Fibroblast of the aortic adventitia (primary cell): Measurements from ENCODE around the gene AGTPBP1. TPM values are rescaled to one million over a fixed set of nuclear protein-coding genes. Genes with fewer than 3 reads are reported as not detected.

ENCODE experiments used
- DNase-seq: peaks from one replicate; pipeline ENCODE4 v3.0.0-alpha.2; 2010; ENCODE audit warnings: low read depth
- H3K4me3 ChIP-seq: 2 replicates; pipeline ENCODE4 v1.5.1; 2011; ENCODE audit warnings: low read depth, mild to moderate bottlenecking, control low read depth, low read length, moderate library complexity
- total RNA-seq: library from RNA; depleted of rRNA; stranded (reverse); fragments of >200 nt; gene quantifications from 2 replicates; pipeline ENCODE4 v1.2.3, GENCODE V29; 2012; ENCODE audit warnings: low replicate concordance
- TF ChIP-seq, protein P1 (sequence below): IDR thresholded peaks from 2 replicates; pipeline ENCODE4 v1.5.1; 2011; ENCODE audit warnings: mild to moderate bottlenecking, low read length, control low read depth, inconsistent platforms; ENCODE audit not compliant: insufficient read depth

AGTPBP1 gene
- total RNA-seq, 1 donor: 20.3 TPM

DNA sequence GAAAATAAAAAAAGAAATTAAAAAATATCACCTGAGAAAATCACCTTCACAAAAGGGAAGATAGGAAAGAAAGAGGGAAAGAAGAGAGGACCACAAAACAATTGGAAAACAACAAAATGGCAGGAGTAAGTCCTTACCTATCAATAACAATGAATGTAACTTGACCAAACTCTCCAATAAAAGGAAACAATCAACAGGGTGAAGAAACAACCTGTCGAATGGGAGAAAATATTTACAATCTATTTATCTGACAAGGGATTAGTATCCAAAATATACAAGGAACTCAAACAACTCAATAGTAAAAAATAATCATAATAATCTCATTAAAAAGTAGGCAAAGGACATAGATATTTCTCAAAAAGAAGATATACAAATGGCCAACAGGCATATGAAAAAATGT, 135.8 kb downstream of the AGTPBP1 start:
- H3K4me3 ChIP-seq: no peak overlapping the region
- no peak for DNase-seq
- TF ChIP-seq, protein P1, sequence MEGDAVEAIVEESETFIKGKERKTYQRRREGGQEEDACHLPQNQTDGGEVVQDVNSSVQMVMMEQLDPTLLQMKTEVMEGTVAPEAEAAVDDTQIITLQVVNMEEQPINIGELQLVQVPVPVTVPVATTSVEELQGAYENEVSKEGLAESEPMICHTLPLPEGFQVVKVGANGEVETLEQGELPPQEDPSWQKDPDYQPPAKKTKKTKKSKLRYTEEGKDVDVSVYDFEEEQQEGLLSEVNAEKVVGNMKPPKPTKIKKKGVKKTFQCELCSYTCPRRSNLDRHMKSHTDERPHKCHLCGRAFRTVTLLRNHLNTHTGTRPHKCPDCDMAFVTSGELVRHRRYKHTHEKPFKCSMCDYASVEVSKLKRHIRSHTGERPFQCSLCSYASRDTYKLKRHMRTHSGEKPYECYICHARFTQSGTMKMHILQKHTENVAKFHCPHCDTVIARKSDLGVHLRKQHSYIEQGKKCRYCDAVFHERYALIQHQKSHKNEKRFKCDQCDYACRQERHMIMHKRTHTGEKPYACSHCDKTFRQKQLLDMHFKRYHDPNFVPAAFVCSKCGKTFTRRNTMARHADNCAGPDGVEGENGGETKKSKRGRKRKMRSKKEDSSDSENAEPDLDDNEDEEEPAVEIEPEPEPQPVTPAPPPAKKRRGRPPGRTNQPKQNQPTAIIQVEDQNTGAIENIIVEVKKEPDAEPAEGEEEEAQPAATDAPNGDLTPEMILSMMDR: no peak

DNA sequence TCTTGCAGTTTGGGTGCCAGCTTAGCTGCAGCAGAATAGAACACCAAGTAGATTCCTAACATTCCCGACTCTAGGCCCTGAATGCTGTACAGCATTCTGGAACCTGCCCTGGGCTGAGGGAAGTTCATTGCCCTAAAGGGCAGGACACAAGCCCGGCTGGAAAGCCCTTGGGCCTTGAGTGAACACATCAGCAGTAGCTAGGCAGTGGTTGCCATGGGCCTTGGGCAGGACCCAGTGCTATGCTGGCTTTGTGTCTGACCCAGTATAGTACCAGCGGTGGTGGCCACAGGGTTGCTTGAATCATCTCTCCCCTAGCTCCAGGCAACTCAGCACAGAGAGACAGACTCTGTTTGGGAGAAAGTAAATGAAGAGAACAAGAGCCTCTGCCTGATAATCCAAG, 137.8 kb downstream of the AGTPBP1 start:
- TF ChIP-seq, protein P1: no peak
- DNase-seq: no peak
- no peak overlapping the region for H3K4me3 ChIP-seq

DNA sequence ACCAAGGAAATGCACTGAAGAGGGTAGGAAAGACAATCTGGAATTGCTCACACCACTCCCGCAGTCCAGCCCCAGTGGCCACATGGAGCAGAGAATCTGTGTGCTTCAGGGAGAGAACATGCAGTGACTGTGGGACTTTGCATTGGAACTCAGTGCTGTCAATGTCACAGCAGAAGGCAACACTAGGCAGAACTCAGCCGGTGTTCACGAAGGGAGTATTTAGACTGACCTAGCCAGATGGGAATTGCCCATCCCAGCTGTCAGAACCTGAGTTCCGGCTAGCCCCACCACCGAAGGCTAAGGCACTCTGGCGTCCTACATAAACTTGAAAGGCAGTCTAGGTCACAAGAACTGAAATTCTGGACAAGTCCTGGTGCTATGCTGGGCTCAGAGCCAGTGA, 139.0 kb downstream of the AGTPBP1 start:
- DNase-seq: no peak
- TF ChIP-seq, protein P1: no peak
- no peak overlapping the region for H3K4me3 ChIP-seq

DNA sequence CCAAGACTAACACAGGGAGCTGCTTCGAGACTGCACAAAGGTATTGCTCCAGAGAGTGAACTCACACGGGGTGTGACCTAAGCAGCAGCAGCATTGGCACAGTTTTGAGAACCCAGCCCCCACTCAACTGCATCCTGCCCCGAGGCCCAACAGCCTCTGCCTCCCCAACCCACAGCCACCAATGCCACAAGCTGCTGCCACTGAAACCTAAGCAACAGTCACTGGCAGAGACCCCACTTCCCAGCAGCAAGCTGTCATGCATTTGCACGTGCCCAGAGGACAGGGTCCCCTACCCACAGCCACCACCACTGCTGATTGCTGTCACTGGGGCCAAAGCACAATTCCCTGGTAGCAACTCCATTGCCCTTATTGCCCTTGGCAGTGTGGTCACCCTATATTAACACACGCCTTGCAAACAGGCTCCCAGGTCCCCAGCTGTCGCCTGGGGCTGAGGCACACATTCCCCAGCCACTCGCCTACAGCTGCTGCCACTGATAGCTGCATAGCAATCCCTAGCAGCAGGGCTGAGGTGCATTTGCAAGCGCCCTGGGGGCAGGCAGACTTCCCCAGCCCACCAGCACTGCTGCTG, 141.0 kb downstream of the AGTPBP1 start:
- H3K4me3 ChIP-seq: no peak overlapping the region
- no peak for DNase-seq
- TF ChIP-seq, protein P1: no peak

DNA sequence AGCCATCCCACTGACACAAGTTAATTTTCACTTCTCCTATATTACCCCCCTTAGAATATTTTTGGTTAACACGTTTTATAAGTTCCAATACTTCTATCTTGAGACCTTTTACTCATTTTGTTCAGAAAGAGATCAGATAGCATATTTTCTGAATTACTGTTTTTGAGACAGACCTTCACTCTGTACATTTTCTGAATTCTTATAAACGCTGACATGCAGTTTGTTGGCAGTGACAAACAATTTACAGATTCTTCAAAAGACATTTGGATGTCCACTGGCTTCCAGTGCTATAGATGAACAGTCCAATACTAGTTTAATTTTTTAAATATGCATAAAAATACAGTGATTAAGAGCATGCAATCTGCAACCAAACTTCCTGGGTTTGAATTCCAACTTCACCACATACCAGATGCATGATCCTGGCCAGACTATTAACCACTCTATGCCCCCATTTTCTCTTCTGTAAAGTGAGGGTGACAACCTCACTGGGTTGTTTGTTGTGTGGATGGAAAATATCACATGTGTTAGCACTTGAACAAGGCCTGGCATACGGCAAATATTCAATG, 142.1 kb downstream of the AGTPBP1 start:
- H3K4me3 ChIP-seq: no peak overlapping the region
- no peak for DNase-seq
- TF ChIP-seq, protein P1: no peak

DNA sequence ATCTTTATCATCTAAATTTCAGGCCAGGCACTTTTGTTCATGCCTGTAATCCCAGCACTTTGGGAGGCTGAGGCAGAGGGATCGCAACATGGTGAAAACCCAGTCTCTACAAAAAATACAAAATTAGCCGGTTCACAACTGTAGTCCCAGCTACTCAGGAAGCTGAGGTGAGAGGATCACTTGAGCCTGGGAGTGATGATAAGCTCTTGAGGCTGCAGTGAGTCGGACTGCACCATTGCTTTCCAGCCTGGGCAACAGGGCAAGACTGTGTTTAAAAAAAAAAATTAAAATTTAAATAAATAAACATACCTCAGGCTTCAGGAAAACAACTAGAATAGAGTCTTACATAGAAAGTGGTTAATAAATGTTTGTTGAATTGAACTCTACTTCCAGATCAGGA, 147.4 kb downstream of the AGTPBP1 start:
- TF ChIP-seq, protein P1: no peak
- H3K4me3 ChIP-seq: no peak overlapping the region
- no peak for DNase-seq

DNA sequence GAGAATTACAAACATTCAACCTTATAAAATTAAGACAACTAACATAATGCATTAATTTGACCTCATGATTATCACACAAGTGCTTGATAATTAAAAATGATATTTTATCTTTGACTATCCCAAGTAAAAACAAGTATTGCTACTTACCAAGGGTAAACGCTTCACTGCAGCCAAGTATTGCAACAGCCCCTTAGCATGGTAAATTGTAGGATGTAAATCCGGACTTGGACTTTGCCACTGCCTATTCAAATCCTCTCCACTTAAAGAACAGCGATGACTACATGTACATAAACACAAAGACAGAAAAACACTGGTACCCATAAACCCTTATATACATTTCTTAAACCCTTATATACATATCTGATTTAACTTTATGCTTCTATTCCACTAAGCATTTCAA, 155.1 kb downstream of the AGTPBP1 start:
- DNase-seq: no peak
- TF ChIP-seq, protein P1: no peak
- H3K4me3 ChIP-seq: no peak overlapping the region
